Urinary bladder (tissue), 4 donors: Measurements from ENCODE around the gene SLC6A4. TPM values are rescaled to one million over a fixed set of nuclear protein-coding genes. Genes with fewer than 3 reads are reported as not detected.
A peak's percentile ranks its signal among the peaks of the same experiment; 100 is the strongest.

Experiments used
- DNase-seq: peaks from one replicate; pipeline ENCODE4 v3.0.0-alpha.2; 2015; ENCODE audit errors: extremely low spot score
- H3K27ac ChIP-seq: one replicate; pipeline ENCODE4 v1.5.1; 2013; ENCODE audit warnings: low read depth, mild to moderate bottlenecking, moderate library complexity
- H3K36me3 ChIP-seq: one replicate; pipeline ENCODE4 v1.6.1; 2013; ENCODE audit warnings: mild to moderate bottlenecking, moderate library complexity; ENCODE audit not compliant: insufficient read depth
- H3K4me1 ChIP-seq: one replicate; pipeline ENCODE4 v1.6.1; 2013; ENCODE audit warnings: mild to moderate bottlenecking, moderate library complexity; ENCODE audit not compliant: insufficient read depth
- H3K4me3 ChIP-seq: one replicate; pipeline ENCODE4 v1.5.1; 2013; ENCODE audit warnings: low read depth, low read length
- WGBS: extraction: QIAGEN DNeasy Blood & Tissue Kit; methylation state at CpG from one replicate; pipeline ENCODE4 v1.1.7; 2013; 5-methylcytosine and 5-hydroxymethylcytosine counted together
- polyA plus RNA-seq: library from polyadenylated mRNA; stranded (reverse); fragments of 200-250 nt; gene quantifications from one replicate; pipeline ENCODE4 v1.2.3, GENCODE V29; 2013
- total RNA-seq: library from RNA; depleted of rRNA; stranded (reverse); fragments of >200 nt; gene quantifications from one replicate; pipeline ENCODE4 v1.2.3, GENCODE V29; 2014
- donor health status: healthy with polysubstance abuse.
- donor health status: healthy.

Gene SLC6A4
- total RNA-seq: 0.37 TPM
- polyA plus RNA-seq: 0.03 TPM

GRCh38 chr17:30235386-30236296, at the start of gene SLC6A4:
Gene SLC6A4, minus strand, starts transcription at chr17:30235697. Its CDS starts 13,739 bp downstream, at chr17:30221958.
- Histone ChIP-seq H3K36me3 (no peaks in the 10 kb centered on the region), H3K27ac (no peak within 1 kb of the TSS), H3K4me3 (peak within 1 kb of the TSS; percentile 30), H3K4me1 (no peaks in the 10 kb centered on the region)
- no peak for DNase-seq
- WGBS: 2% methylated on average over 81 of the region's 82 CpGs

- no peaks in the 10 kb centered on the region for H3K4me1 ChIP-seq
- no peak for DNase-seq
- H3K36me3 ChIP-seq: peaks cover 4% of the 10 kb centered on the region
- no peak overlapping the region for H3K27ac ChIP-seq
- no peak overlapping the region for H3K4me3 ChIP-seq
Measured at GRCh38 chr17:30279156-30279555, 43.7 kb upstream of the SLC6A4 start.

- Histone ChIP-seq H3K4me3 (no peak overlapping the region), H3K36me3 (peaks cover 9% of the 10 kb centered on the region), H3K4me1 (no peaks in the 10 kb centered on the region), H3K27ac (no peak overlapping the region)
- no peak for DNase-seq
Measured at GRCh38 chr17:30278032-30278431, 42.5 kb upstream of the SLC6A4 start.

- H3K27ac ChIP-seq: no peak overlapping the region
- no peak overlapping the region for H3K4me3 ChIP-seq
- H3K4me1 ChIP-seq: no peaks in the 10 kb centered on the region
- H3K36me3 ChIP-seq: peaks cover 14% of the 10 kb centered on the region
- no peak for DNase-seq
- WGBS: 80% methylated on average over 2 of the region's 2 CpGs
Measured at GRCh38 chr17:30275911-30276310, 40.4 kb upstream of the SLC6A4 start.

GRCh38 chr17:30274887-30275286, 39.4 kb upstream of the SLC6A4 start:
- no peak overlapping the region for H3K4me3 ChIP-seq
- no peak for DNase-seq
- H3K4me1 ChIP-seq: no peaks in the 10 kb centered on the region
- no peak overlapping the region for H3K27ac ChIP-seq
- WGBS: 99% methylated on average over 3 of the region's 3 CpGs
- H3K36me3 ChIP-seq: peaks cover 15% of the 10 kb centered on the region

GRCh38 chr17:30273373-30273772, 37.9 kb upstream of the SLC6A4 start:
- DNase-seq: no peak
- H3K36me3 ChIP-seq: peaks cover 15% of the 10 kb centered on the region
- 79% methylated on average over 6 of the region's 6 CpGs for WGBS

GRCh38 chr17:30271102-30271501, 35.6 kb upstream of the SLC6A4 start:
- Histone ChIP-seq H3K4me3 (no peak overlapping the region), H3K4me1 (no peaks in the 10 kb centered on the region), H3K27ac (no peak overlapping the region), H3K36me3 (peaks cover 13% of the 10 kb centered on the region)
- no peak for DNase-seq
- 97% methylated on average over 6 of the region's 6 CpGs for WGBS

More at GRCh38 chr17:30273373-30273772, 37.9 kb upstream of the SLC6A4 start:
- no peak overlapping the region for H3K27ac ChIP-seq
- H3K4me1 ChIP-seq: no peaks in the 10 kb centered on the region
- no peak overlapping the region for H3K4me3 ChIP-seq

- no peaks in the 10 kb centered on the region for H3K4me1 ChIP-seq
- H3K4me3 ChIP-seq: no peak overlapping the region
- no peak overlapping the region for H3K27ac ChIP-seq
- peaks cover 8% of the 10 kb centered on the region for H3K36me3 ChIP-seq
- 92% methylated on average over 2 of the region's 2 CpGs for WGBS
- DNase-seq: no peak
Measured at GRCh38 chr17:30267625-30268024, 32.1 kb upstream of the SLC6A4 start.

GRCh38 chr17:30263552-30264333, 28.2 kb upstream of the SLC6A4 start:
- Histone ChIP-seq H3K4me3 (no peak overlapping the region), H3K36me3 (no peaks in the 10 kb centered on the region)

GRCh38 chr17:30256756-30257506, 21.4 kb upstream of the SLC6A4 start:
- no peaks in the 10 kb centered on the region for H3K36me3 ChIP-seq
- 73% methylated on average over 5 of the region's 5 CpGs for WGBS

More at GRCh38 chr17:30263552-30264333, 28.2 kb upstream of the SLC6A4 start:
- no peak for DNase-seq
- WGBS: 33% methylated on average over 2 of the region's 2 CpGs
- Histone ChIP-seq H3K27ac (no peak overlapping the region), H3K4me1 (no peaks in the 10 kb centered on the region)

GRCh38 chr17:30254150-30254549, 18.7 kb upstream of the SLC6A4 start:
- H3K27ac ChIP-seq: no peak overlapping the region
- H3K36me3 ChIP-seq: no peaks in the 10 kb centered on the region
- no peaks in the 10 kb centered on the region for H3K4me1 ChIP-seq
- H3K4me3 ChIP-seq: no peak overlapping the region
- 93% methylated on average over 1 of the region's 1 CpG for WGBS
- no peak for DNase-seq

More at GRCh38 chr17:30256756-30257506, 21.4 kb upstream of the SLC6A4 start:
- Histone ChIP-seq H3K4me1 (no peaks in the 10 kb centered on the region), H3K4me3 (no peak overlapping the region), H3K27ac (no peak overlapping the region)
- DNase-seq: no peak

GRCh38 chr17:30253312-30253711, 17.8 kb upstream of the SLC6A4 start:
- WGBS: 72% methylated on average over 7 of the region's 7 CpGs
- peaks cover 2% of the 10 kb centered on the region for H3K36me3 ChIP-seq
- H3K4me1 ChIP-seq: no peaks in the 10 kb centered on the region
- no peak overlapping the region for H3K27ac ChIP-seq
- H3K4me3 ChIP-seq: no peak overlapping the region
- DNase-seq: no peak

- H3K36me3 ChIP-seq: peaks cover 3% of the 10 kb centered on the region
- no peak for DNase-seq
Measured at GRCh38 chr17:30251931-30252330, 16.4 kb upstream of the SLC6A4 start.

More at GRCh38 chr17:30251931-30252330, 16.4 kb upstream of the SLC6A4 start:
- no peak overlapping the region for H3K4me3 ChIP-seq
- H3K4me1 ChIP-seq: no peaks in the 10 kb centered on the region
- H3K27ac ChIP-seq: no peak overlapping the region
